RWPE2 (cell line): ENCODE data around the gene MAST3.
A peak's percentile ranks its signal among the peaks of the same experiment; 100 is the strongest.

ENCODE experiments used
- ATAC-seq: fragments of 200-7000 bp; cut with Tn5 transposase; 3 replicates; pipeline ENCODE4 v1.9.1; 2021; ENCODE audit warnings: low read depth
- DNase-seq: peaks from one replicate; pipeline ENCODE4 v3.0.0-alpha.2; 2020; ENCODE audit warnings: low spot score
- H3K27ac ChIP-seq: fragments of 450-650 bp; 2 replicates; pipeline ENCODE4 v1.5.1; 2017; ENCODE audit warnings: mild to moderate bottlenecking; ENCODE audit not compliant: poor library complexity, severe bottlenecking
- H3K27me3 ChIP-seq: fragments of 250-450 bp; sonication (Bioruptor Pico); 2 replicates; pipeline ENCODE4 v1.5.1; 2021; ENCODE audit warnings: mild to moderate bottlenecking, moderate library complexity; ENCODE audit not compliant: insufficient read depth, poor library complexity, severe bottlenecking
- H3K36me3 ChIP-seq: fragments of 250-450 bp; sonication (Bioruptor Pico); 2 replicates; pipeline ENCODE4 v1.5.1; 2020; ENCODE audit warnings: low read depth, mild to moderate bottlenecking, moderate library complexity
- H3K4me1 ChIP-seq: fragments of 250-450 bp; sonication (Bioruptor Pico); 2 replicates; pipeline ENCODE4 v1.5.1; 2021; ENCODE audit warnings: mild to moderate bottlenecking, moderate library complexity; ENCODE audit not compliant: insufficient read depth, poor library complexity, severe bottlenecking
- H3K4me3 ChIP-seq: fragments of 250-450 bp; sonication (Bioruptor Pico); 2 replicates; pipeline ENCODE4 v1.5.1; 2021; ENCODE audit warnings: mild to moderate bottlenecking, moderate library complexity; ENCODE audit not compliant: severe bottlenecking
- H3K9me3 ChIP-seq: fragments of 250-450 bp; sonication (Bioruptor Pico); 2 replicates; pipeline ENCODE4 v1.5.1; 2021; ENCODE audit warnings: mild to moderate bottlenecking, moderate library complexity; ENCODE audit not compliant: severe bottlenecking
- CTCF ChIP-seq: fragments of 450-650 bp; IDR thresholded peaks from one replicate; pipeline ENCODE4 v1.5.1; 2017; ENCODE audit warnings: mild to moderate bottlenecking, moderate library complexity; ENCODE audit not compliant: poor library complexity, severe bottlenecking

The MAST3 gene

DNA sequence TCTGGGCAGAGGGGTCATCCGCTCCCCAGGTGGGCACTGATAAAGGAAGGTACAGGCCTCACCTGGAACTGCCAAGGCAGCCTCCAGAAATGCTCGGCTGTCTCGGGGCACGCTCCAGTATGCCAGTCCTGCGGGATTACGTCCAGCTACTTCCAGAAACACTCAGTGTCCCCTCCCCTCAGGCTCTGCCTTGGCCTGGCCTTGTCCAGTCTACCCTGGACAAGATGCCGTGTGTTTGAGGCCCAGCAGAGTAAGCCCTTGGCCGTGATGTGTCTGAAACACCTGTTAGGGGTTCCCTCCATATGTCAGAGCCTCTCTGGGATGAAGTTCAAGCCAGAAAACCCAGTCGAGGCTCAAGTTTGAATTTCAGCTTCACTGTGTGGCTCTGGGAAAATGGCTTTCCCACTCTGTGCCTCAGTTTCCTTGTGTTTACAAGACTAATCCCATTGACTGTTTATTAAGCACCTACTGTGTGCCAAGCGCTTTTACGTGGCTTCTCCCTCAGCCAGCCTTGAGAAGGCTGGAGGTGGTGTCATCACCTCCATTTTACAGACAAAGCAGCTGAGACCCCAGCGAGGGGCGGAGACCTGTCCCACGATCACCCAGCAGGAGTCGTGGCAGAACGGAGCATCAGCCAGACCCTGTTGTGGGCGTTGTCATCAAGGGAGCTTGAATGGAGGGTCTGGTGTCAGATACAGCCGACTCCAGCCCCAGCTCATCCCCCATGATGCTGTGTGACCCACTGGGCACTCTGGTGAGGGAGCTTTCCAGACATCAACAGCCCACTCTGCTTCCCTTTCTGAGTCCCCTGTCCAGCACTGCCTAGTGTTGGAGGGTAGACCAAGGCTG is 53.4 kb downstream of the MAST3 start:
- ATAC-seq (no peak), DNase-seq (no peak)
- Histone ChIP-seq H3K9me3 (no peaks in the 10 kb centered on the region), H3K4me1 (peaks cover 2% of the 10 kb centered on the region), H3K36me3 (peaks cover 1% of the 10 kb centered on the region; the same call in 1 of the 2 replicates), H3K4me3 (no peak overlapping the region), H3K27ac (no peak overlapping the region), H3K27me3 (no peaks in the 10 kb centered on the region)
- TF ChIP-seq CTCF: no peak

- peak; percentile 59 for ATAC-seq
- Histone ChIP-seq H3K36me3 (peaks cover 7% of the 10 kb centered on the region; the same call in 1 of the 2 replicates), H3K4me3 (peak overlapping the region; percentile 74), H3K4me1 (peaks cover 10% of the 10 kb centered on the region), H3K27me3 (no peaks in the 10 kb centered on the region), H3K9me3 (no peaks in the 10 kb centered on the region), H3K27ac (peak overlapping the region; percentile 86)
- peak; percentile 92 for DNase-seq
- peak; percentile 74 for TF ChIP-seq CTCF
Measured at GRCh38 chr19:18152442-18152816, 54.9 kb downstream of the MAST3 start.

GRCh38 chr19:18152817-18153555 is 55.4 kb downstream of the MAST3 start, which contains the start of gene PIK3R2:
TSS of gene PIK3R2 (plus strand) at chr19:18153163. CDS start at chr19:18155880, 2,717 bp downstream.
- H3K27ac ChIP-seq: peak within 1 kb of the TSS; percentile 86
- ATAC-seq: peak; percentile 86
- H3K27me3 ChIP-seq: no peaks in the 10 kb centered on the region
- H3K4me1 ChIP-seq: peaks cover 16% of the 10 kb centered on the region
- peaks cover 7% of the 10 kb centered on the region; the same call in 1 of the 2 replicates for H3K36me3 ChIP-seq
- peak; percentile 98 for DNase-seq
- H3K4me3 ChIP-seq: peak within 1 kb of the TSS; percentile 74
- peak; percentile 46 for TF ChIP-seq CTCF
- H3K9me3 ChIP-seq: no peaks in the 10 kb centered on the region

- Histone ChIP-seq H3K27me3 (no peaks in the 10 kb centered on the region), H3K27ac (peak overlapping the region; percentile 86), H3K9me3 (no peaks in the 10 kb centered on the region), H3K4me3 (peak overlapping the region; percentile 74), H3K36me3 (peaks cover 7% of the 10 kb centered on the region; the same call in 1 of the 2 replicates), H3K4me1 (peaks cover 18% of the 10 kb centered on the region)
- no peak for DNase-seq
- no peak for TF ChIP-seq CTCF
- no peak for ATAC-seq
Measured at GRCh38 chr19:18153556-18154134, 56.1 kb downstream of the MAST3 start.
